ENCODE data around the gene SLC15A4.

DNA sequence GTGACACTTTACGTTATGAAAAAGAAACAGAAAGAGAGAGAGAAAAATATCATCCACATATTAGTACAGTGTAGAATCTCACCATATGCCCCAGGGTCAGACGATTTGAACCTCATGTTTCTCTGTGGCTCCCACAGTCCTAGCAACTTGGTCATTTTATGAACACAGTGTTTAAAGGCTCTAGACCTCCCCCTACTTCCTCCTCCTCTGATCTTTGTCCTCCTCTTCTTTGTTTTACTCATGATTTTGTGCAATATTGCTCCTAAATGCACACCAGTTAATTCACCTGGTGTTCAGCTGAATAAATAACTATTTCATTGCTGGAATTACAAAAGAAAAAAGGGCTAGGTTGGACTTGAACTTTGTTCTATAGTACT lies 47.7 kb upstream of the SLC15A4 start:
- TF ChIP-seq OSR1 (CRISPR knock-in tag; IDR thresholded peaks at IDR 0.05) = no peak
- no peak for TF ChIP-seq ZFP30 (CRISPR knock-in tag; IDR thresholded peaks at IDR 0.05)
- TF ChIP-seq, protein P1, sequence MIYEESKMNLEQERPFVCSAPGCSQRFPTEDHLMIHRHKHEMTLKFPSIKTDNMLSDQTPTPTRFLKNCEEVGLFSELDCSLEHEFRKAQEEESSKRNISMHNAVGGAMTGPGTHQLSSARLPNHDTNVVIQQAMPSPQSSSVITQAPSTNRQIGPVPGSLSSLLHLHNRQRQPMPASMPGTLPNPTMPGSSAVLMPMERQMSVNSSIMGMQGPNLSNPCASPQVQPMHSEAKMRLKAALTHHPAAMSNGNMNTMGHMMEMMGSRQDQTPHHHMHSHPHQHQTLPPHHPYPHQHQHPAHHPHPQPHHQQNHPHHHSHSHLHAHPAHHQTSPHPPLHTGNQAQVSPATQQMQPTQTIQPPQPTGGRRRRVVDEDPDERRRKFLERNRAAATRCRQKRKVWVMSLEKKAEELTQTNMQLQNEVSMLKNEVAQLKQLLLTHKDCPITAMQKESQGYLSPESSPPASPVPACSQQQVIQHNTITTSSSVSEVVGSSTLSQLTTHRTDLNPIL (CRISPR knock-in tag; IDR thresholded peaks at IDR 0.05; ENCODE audit: low read depth) = no peak
- TF ChIP-seq ARNTL (CRISPR knock-in tag; IDR thresholded peaks at IDR 0.05; ENCODE audit: borderline replicate concordance, low read depth) = no peak

Data from SK-N-SH treated with all-trans-retinoic acid at 6 μM for 48 hours (cell line).